ENCODE results near the gene BCKDHA. TPM values are rescaled to one million over a fixed set of nuclear protein-coding genes. Genes with fewer than 3 reads are reported as not detected.

Gene BCKDHA
- total RNA-seq, 4 donors from 2014 or later, result 40.7 to 75.2 (median 54.0) TPM

DNA sequence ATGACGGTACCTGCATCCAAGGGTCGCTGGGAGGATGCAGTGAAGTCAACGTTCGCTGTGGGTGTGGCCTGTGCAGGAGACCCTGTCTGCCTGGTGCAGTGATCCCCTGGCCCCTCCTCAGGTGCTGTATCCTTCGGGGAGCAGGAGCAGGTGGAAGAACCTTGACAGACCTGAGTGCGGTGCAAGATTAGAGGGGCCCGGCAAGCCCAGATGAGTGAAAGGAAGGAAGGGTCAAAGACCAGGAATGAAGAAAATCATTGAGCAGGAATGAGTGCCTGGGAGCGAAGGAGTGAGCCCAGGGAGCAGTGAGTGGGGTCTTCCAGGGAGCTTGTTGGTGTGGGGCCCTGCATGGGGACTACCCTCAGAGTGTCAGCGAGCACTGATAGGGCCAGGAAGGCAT lies 16.8 kb downstream of the BCKDHA start:
- Histone ChIP-seq H3K27ac (replicated peaks in 1 of 4) (no peak overlapping the region), H3K4me1 (peaks cover 14 to 26% (median 25%) of the 10 kb centered on the region in 4 donors), H3K27me3 (no peaks in the 10 kb centered on the region), H3K4me3 (no peak overlapping the region), H3K9me3 (no peaks in the 10 kb centered on the region), H3K36me3 (peaks cover 49 to 91% (median 79%) of the 10 kb centered on the region in 4 donors)
- DNase-seq (ENCODE audit: extremely low spot score), result no peak
- no peak for TF ChIP-seq POLR2A (IDR thresholded peaks at IDR 0.05; ENCODE audit: low read depth)
- no peak for TF ChIP-seq CTCF (IDR thresholded peaks at IDR 0.05)
- TF ChIP-seq EP300 (IDR thresholded peaks at IDR 0.05), result no peak
- no peak for TF ChIP-seq POLR2AphosphoS5 (IDR thresholded peaks at IDR 0.05)
- 87% methylated on average over 9 of the region's 9 CpGs for WGBS
- intact Hi-C loops (cut with DNase I), result no loop called here

DNA sequence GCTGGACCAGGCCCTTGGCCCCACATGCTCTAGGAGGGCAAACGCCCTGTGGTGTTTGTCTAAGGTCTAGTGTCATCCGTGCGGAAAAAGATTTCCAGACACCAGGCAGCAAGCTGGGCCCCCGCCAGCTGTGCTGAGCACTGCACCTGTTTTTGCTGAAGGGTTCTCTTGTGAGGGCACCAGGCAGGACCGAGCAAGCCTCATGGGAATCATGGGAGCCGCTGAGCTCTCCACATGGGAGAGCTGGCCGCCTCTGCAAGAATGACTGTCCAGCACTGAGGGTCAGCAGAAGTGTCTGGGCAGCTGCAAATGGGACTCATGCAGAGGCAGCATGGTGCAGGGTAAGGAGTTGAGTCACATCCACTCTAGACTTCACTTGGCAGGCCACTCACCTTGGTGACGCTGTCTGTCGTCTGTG lies 17.5 kb downstream of the BCKDHA start:
- no peak for DNase-seq (ENCODE audit: extremely low spot score)

GRCh38 chr19:41416194-41416674 lies 18.6 kb downstream of the BCKDHA start:
- Histone ChIP-seq H3K9me3 (no peaks in the 10 kb centered on the region), H3K27ac (replicated peaks in 1 of 4) (no peak overlapping the region), H3K4me3 (no peak overlapping the region), H3K36me3 (peaks cover 54 to 99% (median 88%) of the 10 kb centered on the region in 4 donors), H3K4me1 (peaks cover 0 to 9% (median 8%) of the 10 kb centered on the region in 4 donors), H3K27me3 (no peaks in the 10 kb centered on the region)
- no peak for DNase-seq (ENCODE audit: extremely low spot score)
- WGBS, result 90% methylated on average over 12 of the region's 12 CpGs
- intact Hi-C loops (cut with DNase I), result no loop called here
- no peak for TF ChIP-seq EP300 (IDR thresholded peaks at IDR 0.05)
- TF ChIP-seq POLR2AphosphoS5 (IDR thresholded peaks at IDR 0.05), result no peak
- no peak for TF ChIP-seq CTCF (IDR thresholded peaks at IDR 0.05)
- no peak for TF ChIP-seq POLR2A (IDR thresholded peaks at IDR 0.05; ENCODE audit: low read depth)

More for the DNA sequence above, 17.5 kb downstream of the BCKDHA start:
- no peaks in the 10 kb centered on the region for H3K9me3 ChIP-seq
- peaks cover 56 to 98% (median 86%) of the 10 kb centered on the region in 4 donors for H3K36me3 ChIP-seq
- no peak overlapping the region for H3K27ac ChIP-seq (replicated peaks in 1 of 4)
- TF ChIP-seq CTCF (IDR thresholded peaks at IDR 0.05) (no peak), POLR2A (IDR thresholded peaks at IDR 0.05; ENCODE audit: low read depth) (no peak), POLR2AphosphoS5 (IDR thresholded peaks at IDR 0.05) (no peak)
- no peaks in the 10 kb centered on the region for H3K27me3 ChIP-seq
- no peak overlapping the region for H3K4me3 ChIP-seq
- intact Hi-C loops (cut with DNase I), result no loop called here
- peaks cover 7 to 20% (median 18%) of the 10 kb centered on the region in 4 donors for H3K4me1 ChIP-seq
- no CpG with 5 or more reads among the region's 9 CpGs for WGBS

GRCh38 chr19:41420101-41420880 lies 22.7 kb downstream of the BCKDHA start:
- WGBS, result 61% methylated on average over 8 of the region's 8 CpGs

More at GRCh38 chr19:41420101-41420880, 22.7 kb downstream of the BCKDHA start:
- Histone ChIP-seq H3K27me3 (no peaks in the 10 kb centered on the region), H3K9me3 (no peaks in the 10 kb centered on the region), H3K4me3 (no peak overlapping the region), H3K4me1 (peaks cover 5 to 17% (median 11%) of the 10 kb centered on the region in 4 donors), H3K27ac (replicated peaks in 1 of 4) (peak overlapping the region in 1 of 4 donors; percentile 23), H3K36me3 (peaks cover 60 to 99% (median 95%) of the 10 kb centered on the region in 4 donors)
- no peak for TF ChIP-seq EP300 (IDR thresholded peaks at IDR 0.05)
- no peak for TF ChIP-seq POLR2A (IDR thresholded peaks at IDR 0.05; ENCODE audit: low read depth)
- no peak for TF ChIP-seq CTCF (IDR thresholded peaks at IDR 0.05)
- TF ChIP-seq POLR2AphosphoS5 (IDR thresholded peaks at IDR 0.05), result no peak
- intact Hi-C loops (cut with DNase I), result no loop called here
- no peak for DNase-seq (ENCODE audit: extremely low spot score)

Measured in esophagus muscularis mucosa (tissue), 4 donors.